Karpas-422 (cell line): ENCODE results near the gene STAT5B. TPM values are rescaled to one million over a fixed set of nuclear protein-coding genes. Genes with fewer than 3 reads are reported as not detected.

Source experiments
- DNase-seq: peaks from one replicate; pipeline ENCODE4 v3.0.0-alpha.2; 2015
- H2AFZ ChIP-seq: fragments of 200-600 bp; sonication (generic); 2 replicates; pipeline ENCODE4 v1.6.1; 2014; ENCODE audit warnings: antibody characterized with exemption, low read length, mixed read lengths
- H3K27ac ChIP-seq: fragments of 200-600 bp; sonication (generic); 2 replicates; pipeline ENCODE4 v1.5.1; 2014; ENCODE audit warnings: mild to moderate bottlenecking, low read length, moderate library complexity
- H3K27me3 ChIP-seq: fragments of 200-600 bp; sonication (generic); 2 replicates; pipeline ENCODE4 v1.6.1; 2014; ENCODE audit warnings: low read length, mixed read lengths
- H3K36me3 ChIP-seq: fragments of 200-600 bp; sonication (generic); 2 replicates; pipeline ENCODE4 v1.6.1; 2014; ENCODE audit warnings: low read length, mixed read lengths; ENCODE audit not compliant: insufficient read depth
- H3K4me1 ChIP-seq: fragments of 200-600 bp; sonication (generic); 2 replicates; pipeline ENCODE4 v1.6.1; 2014; ENCODE audit warnings: mild to moderate bottlenecking, low read length, mixed read lengths
- H3K4me2 ChIP-seq: fragments of 200-600 bp; sonication (generic); 2 replicates; pipeline ENCODE4 v1.6.1; 2014; ENCODE audit warnings: low read length, low read depth, mild to moderate bottlenecking; ENCODE audit not compliant: poor library complexity, severe bottlenecking
- H3K4me3 ChIP-seq: fragments of 200-600 bp; sonication (generic); 2 replicates; pipeline ENCODE4 v1.5.1; 2014; ENCODE audit warnings: mild to moderate bottlenecking, antibody characterized with exemption, low read length, mixed read lengths
- H3K79me2 ChIP-seq: fragments of 200-600 bp; sonication (generic); 2 replicates; pipeline ENCODE4 v1.6.1; 2014; ENCODE audit warnings: mild to moderate bottlenecking, low read length, mixed read lengths
- H3K9ac ChIP-seq: fragments of 200-600 bp; sonication (generic); 2 replicates; pipeline ENCODE4 v1.6.0; 2014; ENCODE audit warnings: low read length
- H3K9me2 ChIP-seq: fragments of 200-600 bp; sonication (generic), shearing (Covaris generic); replicated peaks from 2 replicates; pipeline ENCODE4 v1.6.0; 2014; ENCODE audit warnings: mild to moderate bottlenecking, low read length, moderate library complexity; ENCODE audit not compliant: insufficient read depth
- H3K9me3 ChIP-seq: fragments of 300-700, 200-600 bp; sonication (generic); 2 replicates; pipeline ENCODE4 v1.6.1; 2014; ENCODE audit warnings: low read length, mixed read lengths
- H4K20me1 ChIP-seq: fragments of 200-600 bp; sonication (generic); 2 replicates; pipeline ENCODE4 v1.6.1; 2014; ENCODE audit warnings: mild to moderate bottlenecking, antibody characterized with exemption, low read length, low read depth; ENCODE audit not compliant: insufficient read depth
- total RNA-seq: library from RNA; depleted of rRNA; stranded (reverse); fragments of >200 nt; shearing (Covaris generic); gene quantifications from 2 replicates; pipeline ENCODE4 v1.2.3, GENCODE V29; 2014; ENCODE audit warnings: low replicate concordance

The STAT5B gene
- total RNA-seq, 1 experiment from 2014 or later, result 110 TPM

- H3K4me3 ChIP-seq, result peak overlapping the region; percentile 81; the same call in 1 of the 2 replicates
- H2AFZ ChIP-seq, result no peak overlapping the region
- peak overlapping the region; percentile 92 for H3K4me2 ChIP-seq
- no peaks in the 10 kb centered on the region for H3K9me2 ChIP-seq
- peaks cover 46% of the 10 kb centered on the region for H3K4me1 ChIP-seq
- no peaks in the 10 kb centered on the region for H3K9me3 ChIP-seq
- peak overlapping the region; percentile 94 for H3K27ac ChIP-seq
- peaks cover 36% of the 10 kb centered on the region for H3K79me2 ChIP-seq
- no peak for DNase-seq
- H4K20me1 ChIP-seq, result no peaks in the 10 kb centered on the region
- no peaks in the 10 kb centered on the region for H3K27me3 ChIP-seq
- H3K9ac ChIP-seq, result peak overlapping the region; percentile 96
- no peaks in the 10 kb centered on the region for H3K36me3 ChIP-seq
Measured at GRCh38 chr17:42277342-42277712, 1.1 kb upstream of the STAT5B start.

- Histone ChIP-seq H3K27me3 (no peaks in the 10 kb centered on the region), H3K9me3 (no peaks in the 10 kb centered on the region), H2AFZ (0 out of 2 replicates have a peak overlapping the region, but pooled peaks have one; percentile 5), H3K4me1 (peaks cover 51% of the 10 kb centered on the region), H3K9ac (peak overlapping the region; percentile 96), H3K4me3 (peak overlapping the region; percentile 81), H3K4me2 (peak overlapping the region; percentile 92), H4K20me1 (no peaks in the 10 kb centered on the region), H3K27ac (peak overlapping the region; percentile 94), H3K36me3 (no peaks in the 10 kb centered on the region), H3K79me2 (peaks cover 41% of the 10 kb centered on the region), H3K9me2 (no peaks in the 10 kb centered on the region)
- peak; percentile 68 for DNase-seq
Measured at GRCh38 chr17:42276609-42277341, 584 bp upstream of the STAT5B start.

GRCh38 chr17:42275527-42276358 lies 448 bp downstream of the STAT5B start:
- DNase-seq, result peak; percentile 75
- Histone ChIP-seq H3K27ac (peak overlapping the region; percentile 77), H3K4me3 (peak overlapping the region; percentile 96), H3K9me3 (no peaks in the 10 kb centered on the region), H3K27me3 (no peaks in the 10 kb centered on the region), H3K79me2 (peaks cover 51% of the 10 kb centered on the region), H3K4me1 (peaks cover 62% of the 10 kb centered on the region), H3K9ac (peak overlapping the region; percentile 96), H3K36me3 (0 out of 2 replicates have a peak, but pooled peaks cover under 1% of the 10 kb centered on the region), H3K9me2 (no peaks in the 10 kb centered on the region), H3K4me2 (peak overlapping the region; percentile 92), H2AFZ (no peak overlapping the region), H4K20me1 (no peaks in the 10 kb centered on the region)

GRCh38 chr17:42274812-42275526 lies 1.2 kb downstream of the STAT5B start:
- peaks cover 59% of the 10 kb centered on the region for H3K79me2 ChIP-seq
- peak overlapping the region; percentile 77 for H3K27ac ChIP-seq
- peaks cover 3% of the 10 kb centered on the region; the same call in 1 of the 2 replicates for H3K36me3 ChIP-seq
- peak overlapping the region; percentile 92 for H3K4me2 ChIP-seq
- H3K9ac ChIP-seq, result peak overlapping the region; percentile 96
- no peaks in the 10 kb centered on the region for H3K9me2 ChIP-seq
- peaks cover 65% of the 10 kb centered on the region for H3K4me1 ChIP-seq
- no peak overlapping the region for H2AFZ ChIP-seq
- H4K20me1 ChIP-seq, result no peaks in the 10 kb centered on the region
- no peaks in the 10 kb centered on the region for H3K9me3 ChIP-seq
- DNase-seq, result peak; percentile 46
- peak overlapping the region; percentile 96 for H3K4me3 ChIP-seq
- no peaks in the 10 kb centered on the region for H3K27me3 ChIP-seq

- Histone ChIP-seq H2AFZ (no peak overlapping the region), H3K4me2 (peak overlapping the region; percentile 92), H3K4me1 (peaks cover 65% of the 10 kb centered on the region), H4K20me1 (no peaks in the 10 kb centered on the region), H3K36me3 (peaks cover 9% of the 10 kb centered on the region; the same call in 1 of the 2 replicates), H3K9me3 (no peaks in the 10 kb centered on the region), H3K27ac (peak overlapping the region; percentile 77), H3K4me3 (peak overlapping the region; percentile 96), H3K79me2 (peaks cover 67% of the 10 kb centered on the region), H3K27me3 (no peaks in the 10 kb centered on the region), H3K9me2 (no peaks in the 10 kb centered on the region), H3K9ac (peak overlapping the region; percentile 96)
- no peak for DNase-seq
Measured at GRCh38 chr17:42274253-42274542, 2.0 kb downstream of the STAT5B start.

GRCh38 chr17:42273474-42274252 lies 2.5 kb downstream of the STAT5B start:
- Histone ChIP-seq H4K20me1 (no peaks in the 10 kb centered on the region), H3K27me3 (no peaks in the 10 kb centered on the region), H3K9me2 (no peaks in the 10 kb centered on the region), H3K4me1 (peaks cover 65% of the 10 kb centered on the region), H3K4me3 (peak overlapping the region; percentile 96), H2AFZ (no peak overlapping the region), H3K36me3 (peaks cover 11% of the 10 kb centered on the region; the same call in 1 of the 2 replicates), H3K79me2 (peaks cover 72% of the 10 kb centered on the region), H3K27ac (peak overlapping the region; percentile 77), H3K9me3 (no peaks in the 10 kb centered on the region), H3K4me2 (peak overlapping the region; percentile 92), H3K9ac (peak overlapping the region; percentile 96)
- DNase-seq, result peak; percentile 43

GRCh38 chr17:42272162-42272907 lies 3.9 kb downstream of the STAT5B start:
- Histone ChIP-seq H3K79me2 (peaks cover 85% of the 10 kb centered on the region), H3K4me2 (peak overlapping the region; percentile 92), H3K9ac (peak overlapping the region; percentile 96), H3K9me3 (no peaks in the 10 kb centered on the region), H2AFZ (no peak overlapping the region), H3K27me3 (no peaks in the 10 kb centered on the region), H4K20me1 (no peaks in the 10 kb centered on the region), H3K27ac (peak overlapping the region; percentile 77), H3K36me3 (peaks cover 19% of the 10 kb centered on the region; the same call in 1 of the 2 replicates), H3K9me2 (no peaks in the 10 kb centered on the region), H3K4me1 (peaks cover 58% of the 10 kb centered on the region), H3K4me3 (peak overlapping the region; percentile 96)
- peak; percentile 49 for DNase-seq
